ENCODE data around the gene GMDS. TPM values are rescaled to one million over a fixed set of nuclear protein-coding genes. Genes with fewer than 3 reads are reported as not detected.
A peak's percentile ranks its signal among the peaks of the same experiment; 100 is the strongest.

The GMDS gene
- polyA plus RNA-seq (ENCODE audit: insufficient read length in 4 of 4), result 10 to 100 TPM; 29.7 to 80.9 (median 73.4) TPM

DNA sequence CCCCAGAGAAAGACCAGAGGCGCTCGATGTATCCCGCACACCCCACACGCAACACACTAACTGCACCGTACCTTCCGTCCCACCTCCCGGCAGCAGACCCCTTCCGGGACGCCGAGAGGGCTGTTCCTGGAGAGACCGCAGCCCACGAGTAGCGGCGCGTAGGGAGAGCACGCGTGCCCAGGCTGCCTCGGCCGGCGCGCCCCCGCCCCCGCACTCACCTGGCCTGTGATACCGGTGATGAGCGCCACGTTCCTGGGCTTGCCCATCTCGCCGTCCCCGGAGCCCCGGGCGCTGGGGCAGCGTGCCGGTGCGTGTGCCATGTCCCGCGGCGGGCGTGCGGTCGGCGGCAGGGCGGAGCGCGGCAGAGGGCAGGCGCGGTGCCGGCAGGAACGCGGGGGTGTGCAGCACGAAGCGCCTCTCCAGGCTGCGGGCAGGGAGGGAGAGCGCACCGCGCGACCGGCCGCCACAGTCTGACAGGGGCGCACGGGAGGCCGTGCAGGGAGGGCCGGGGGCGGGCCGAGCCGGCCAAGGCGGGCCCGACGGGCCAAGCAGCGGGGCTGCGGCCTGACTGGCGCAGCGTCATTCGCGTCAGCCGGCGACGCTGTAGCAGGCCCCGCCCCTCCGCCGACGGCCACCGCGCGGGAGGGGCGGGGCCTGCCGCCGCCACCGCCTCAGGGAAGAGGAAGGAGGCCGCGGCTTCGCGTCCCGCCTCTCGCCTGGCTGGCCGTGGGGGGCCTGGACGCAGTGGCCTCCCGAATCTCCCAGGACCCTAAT is at the start of gene GMDS:
GMDS (minus strand) TSS at position 503 of the 774 bp plus-strand sequence.
- peak; percentile 72 to 85 (median 82) for DNase-seq (ENCODE audit: low read depth in 4 of 4, low spot score in 3 of 4)

- DNase-seq (ENCODE audit: low read depth in 4 of 4, low spot score in 3 of 4), result no peak
Observed at GRCh38 chr6:2285510-2285909, 40.1 kb upstream of the GMDS start.

- no peak for DNase-seq (ENCODE audit: low read depth in 4 of 4, low spot score in 3 of 4)
Observed at GRCh38 chr6:2275892-2276242, 30.5 kb upstream of the GMDS start.

GRCh38 chr6:2274981-2275891 is 29.8 kb upstream of the GMDS start:
- no peak for DNase-seq (ENCODE audit: low read depth in 4 of 4, low spot score in 3 of 4)

DNA sequence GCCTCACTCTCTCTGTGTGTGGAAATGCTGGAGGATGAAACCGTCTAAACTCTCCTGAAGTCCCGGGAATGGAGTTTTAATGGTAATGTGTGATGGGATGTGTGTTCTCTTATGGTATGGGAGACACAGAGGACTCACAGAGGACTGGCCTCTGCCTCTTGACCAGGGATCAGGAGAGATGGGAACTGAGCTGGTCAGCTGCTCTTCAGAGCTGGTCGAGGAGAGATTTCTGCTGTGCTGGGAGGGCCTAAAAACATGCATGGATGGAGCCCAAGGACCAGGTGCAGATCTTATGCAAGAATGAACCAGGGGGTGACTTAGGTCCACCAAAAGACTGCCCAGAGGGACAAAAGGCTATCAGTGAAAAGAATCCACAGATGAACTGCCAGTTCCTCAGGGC is 27.3 kb upstream of the GMDS start:
- no peak for DNase-seq (ENCODE audit: low read depth in 4 of 4, low spot score in 3 of 4)

- no peak for DNase-seq (ENCODE audit: low read depth in 4 of 4, low spot score in 3 of 4)
Observed at GRCh38 chr6:2270054-2270453, 24.6 kb upstream of the GMDS start.

- no peak for DNase-seq (ENCODE audit: low read depth in 4 of 4, low spot score in 3 of 4)
Observed at GRCh38 chr6:2266841-2267240, 21.4 kb upstream of the GMDS start.

- no peak for DNase-seq (ENCODE audit: low read depth in 4 of 4, low spot score in 3 of 4)
Observed at GRCh38 chr6:2266031-2266795, 20.8 kb upstream of the GMDS start.

GRCh38 chr6:2264932-2265331 is 19.5 kb upstream of the GMDS start:
- no peak for DNase-seq (ENCODE audit: low read depth in 4 of 4, low spot score in 3 of 4)

DNA sequence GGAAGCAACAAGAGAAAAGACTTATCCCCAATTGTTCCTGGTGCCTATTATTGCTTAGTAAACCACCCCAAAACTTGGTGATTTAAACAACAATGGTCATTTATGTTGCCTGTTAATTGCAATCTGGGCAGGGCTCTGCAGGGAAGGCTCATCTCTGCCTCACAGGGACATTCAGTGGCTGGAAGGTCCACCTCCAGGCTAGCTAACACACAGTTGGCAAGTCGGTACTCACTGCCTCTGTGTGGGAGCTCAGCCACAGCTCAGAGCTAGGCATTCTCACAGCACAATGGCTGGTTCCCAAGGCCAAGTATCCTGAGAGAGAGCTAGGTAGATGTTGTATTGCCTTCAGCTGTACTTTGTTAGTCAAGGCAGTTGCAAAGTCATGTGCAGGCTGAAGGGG is 18.5 kb upstream of the GMDS start:
- no peak for DNase-seq (ENCODE audit: low read depth in 4 of 4, low spot score in 3 of 4)

DNA sequence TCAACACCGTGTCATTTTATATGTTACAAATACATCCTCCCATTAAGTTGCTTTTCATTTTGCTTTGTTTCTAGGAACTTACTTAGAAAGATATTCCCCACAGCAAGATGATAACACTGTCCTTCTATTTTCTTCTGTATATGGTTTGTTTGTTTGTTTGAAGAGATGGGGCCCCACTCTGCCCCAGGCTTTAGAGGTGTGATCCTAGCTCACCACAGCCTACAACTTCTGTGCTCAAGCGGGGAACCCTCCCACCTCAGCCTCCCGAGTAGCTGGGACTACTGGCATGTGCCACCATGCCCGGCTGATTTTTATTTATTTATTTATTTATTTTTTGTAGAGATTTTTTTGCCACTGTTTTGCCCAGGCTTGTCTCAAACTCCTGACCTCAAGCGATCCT is 14.2 kb upstream of the GMDS start:
- DNase-seq (ENCODE audit: low read depth in 4 of 4, low spot score in 3 of 4), result no peak

DNA sequence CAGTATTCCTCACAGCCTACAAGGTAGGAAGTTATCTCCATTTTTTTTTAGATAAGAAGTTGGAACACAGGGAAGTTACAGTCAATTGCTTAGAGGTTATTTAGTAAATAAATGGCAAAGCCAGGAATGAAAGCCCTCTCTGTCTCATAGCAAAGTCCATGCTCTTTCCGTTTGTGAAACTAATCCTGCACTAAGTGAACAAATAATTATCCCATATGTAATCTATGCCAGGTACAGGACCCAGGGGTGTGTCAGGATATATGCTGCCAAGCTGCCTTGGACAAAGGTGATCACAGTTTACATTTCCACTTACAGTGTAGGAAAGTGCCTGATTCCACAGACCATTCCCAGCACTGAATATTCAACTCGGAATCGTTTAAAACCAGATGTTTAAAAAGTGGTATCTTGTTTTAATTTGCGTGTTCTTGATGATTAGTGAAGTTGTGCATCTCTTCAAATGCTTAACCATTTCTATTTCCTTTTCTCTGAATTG is 13.6 kb upstream of the GMDS start:
- no peak for DNase-seq (ENCODE audit: low read depth in 4 of 4, low spot score in 3 of 4)

GRCh38 chr6:2258112-2258511 is 12.7 kb upstream of the GMDS start:
- DNase-seq (ENCODE audit: low read depth in 4 of 4, low spot score in 3 of 4), result no peak

- no peak for DNase-seq (ENCODE audit: low read depth in 4 of 4, low spot score in 3 of 4)
Observed at GRCh38 chr6:2257363-2257762, 12.0 kb upstream of the GMDS start.

DNA sequence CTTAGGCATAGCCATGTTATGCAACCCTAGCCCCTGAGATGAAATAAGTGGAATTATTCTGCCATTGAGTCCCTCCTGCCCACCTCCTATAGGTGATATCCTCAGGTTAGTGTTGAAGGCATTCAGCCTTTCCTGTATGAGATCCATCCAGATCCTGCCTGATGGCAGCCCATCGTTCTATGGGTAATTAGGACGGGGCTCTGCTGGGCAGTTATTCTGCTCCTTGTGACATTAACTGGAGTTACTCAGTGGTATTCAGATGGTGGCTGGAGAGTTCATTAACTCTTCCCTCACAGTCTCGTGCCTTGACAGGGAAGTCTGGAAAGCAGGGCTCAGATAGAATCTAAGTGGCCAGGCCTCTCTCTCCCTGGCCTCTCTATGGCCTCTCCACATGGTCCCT is 9.3 kb upstream of the GMDS start:
- no peak for DNase-seq (ENCODE audit: low read depth in 4 of 4, low spot score in 3 of 4)

- DNase-seq (ENCODE audit: low read depth in 4 of 4, low spot score in 3 of 4), result no peak
Observed at GRCh38 chr6:2249126-2249525, 3.7 kb upstream of the GMDS start.

DNA sequence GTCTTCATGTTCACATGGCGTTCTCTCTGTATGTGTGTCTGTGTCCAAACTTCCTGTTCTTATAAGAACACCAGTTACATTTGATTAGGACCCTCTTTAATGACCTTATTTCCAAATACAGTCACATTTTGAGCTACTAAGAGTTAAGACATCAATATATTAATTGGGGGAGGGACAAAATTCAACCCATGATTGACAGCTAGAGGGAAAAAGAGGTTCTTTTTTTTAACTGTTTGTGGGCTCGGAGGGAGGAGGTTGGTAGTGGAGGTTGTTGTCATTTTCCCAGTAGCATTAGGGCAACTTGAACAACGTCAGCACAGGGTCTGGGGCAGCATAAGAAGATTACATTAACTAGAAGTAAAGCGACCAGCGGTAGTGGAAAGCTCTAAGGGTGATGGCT is 2.3 kb upstream of the GMDS start:
- no peak for DNase-seq (ENCODE audit: low read depth in 4 of 4, low spot score in 3 of 4)

- DNase-seq (ENCODE audit: low read depth in 4 of 4, low spot score in 3 of 4), result peak in 3 of 4 donors; percentile 41 to 54 (median 53)
Observed at GRCh38 chr6:2245877-2246863, 765 bp upstream of the GMDS start.

GRCh38 chr6:2244261-2245102 is 923 bp downstream of the GMDS start:
- no peak for DNase-seq (ENCODE audit: low read depth in 4 of 4, low spot score in 3 of 4)

Data from left renal pelvis (tissue), 4 donors.